OCI-LY3 (cell line): Measurements from ENCODE around the gene CRISP3.

ENCODE experiments used
- H2AFZ ChIP-seq: fragments of 200-600, 300-600 bp; shearing (Covaris generic); 2 replicates; pipeline ENCODE4 v1.6.0; 2014; ENCODE audit warnings: antibody characterized with exemption, low read depth, low read length
- H3K27ac ChIP-seq: fragments of 200-600, 300-600 bp; sonication (generic); 2 replicates; pipeline ENCODE4 v1.5.1; 2014; ENCODE audit warnings: mild to moderate bottlenecking, low read length, moderate library complexity, mixed read lengths
- H3K27me3 ChIP-seq: fragments of 200-600, 300-600 bp; sonication (generic); 2 replicates; pipeline ENCODE4 v1.6.1; 2014; ENCODE audit warnings: low read depth, low read length, mixed read lengths
- H3K36me3 ChIP-seq: fragments of 200-600, 300-600 bp; sonication (generic); replicated peaks from 2 replicates; pipeline ENCODE3; 2014; ENCODE audit warnings: low read depth, low read length, mixed read lengths
- H3K4me1 ChIP-seq: fragments of 300-600, 200-600 bp; sonication (generic); 2 replicates; pipeline ENCODE4 v1.6.1; 2014; ENCODE audit warnings: low read length, mixed read lengths
- H3K4me2 ChIP-seq: fragments of 200-600, 300-600 bp; sonication (generic); 2 replicates; pipeline ENCODE4 v1.6.1; 2014; ENCODE audit warnings: low read length, mixed read lengths
- H3K4me3 ChIP-seq: fragments of 300-600, 200-600 bp; sonication (generic); 2 replicates; pipeline ENCODE4 v1.5.1; 2014; ENCODE audit warnings: antibody characterized with exemption, mild to moderate bottlenecking, low read length, moderate library complexity
- H3K79me2 ChIP-seq: fragments of 300-600, 200-600 bp; shearing (Covaris generic); 2 replicates; pipeline ENCODE4 v1.6.1; 2014; ENCODE audit warnings: mild to moderate bottlenecking, low read length, mixed read lengths
- H3K9ac ChIP-seq: fragments of 300-600, 200-600 bp; shearing (Covaris generic); 2 replicates; pipeline ENCODE4 v1.6.0; 2014; ENCODE audit warnings: mild to moderate bottlenecking, low read length, moderate library complexity
- H3K9me3 ChIP-seq: fragments of 200-600, 300-600 bp; shearing (Covaris generic); 2 replicates; pipeline ENCODE4 v1.6.1; 2014; ENCODE audit warnings: low read length, mixed read lengths; ENCODE audit not compliant: insufficient read depth
- H4K20me1 ChIP-seq: fragments of 200-600, 300-600 bp; sonication (generic); 2 replicates; pipeline ENCODE4 v1.6.1; 2016; ENCODE audit warnings: low read length, mixed read lengths; ENCODE audit not compliant: insufficient read depth
- CTCF ChIP-seq: fragments of 200-600, 300-600 bp; sonication (generic); IDR thresholded peaks from 2 replicates; pipeline ENCODE4 v1.5.1; 2014; ENCODE audit warnings: antibody characterized with exemption, low read length, low read depth
- EZH2phosphoT487 ChIP-seq: fragments of 200-600 bp; shearing (Covaris generic); IDR thresholded peaks from 2 replicates; pipeline ENCODE4 v1.6.1; 2018; ENCODE audit warnings: antibody characterized with exemption, mixed run types, low read depth

The CRISP3 gene

GRCh38 chr6:49698478-49698877, 45.7 kb downstream of the CRISP3 start:
- TF ChIP-seq CTCF (no peak), EZH2phosphoT487 (no peak)
- no peak overlapping the region for H3K4me2 ChIP-seq

DNA sequence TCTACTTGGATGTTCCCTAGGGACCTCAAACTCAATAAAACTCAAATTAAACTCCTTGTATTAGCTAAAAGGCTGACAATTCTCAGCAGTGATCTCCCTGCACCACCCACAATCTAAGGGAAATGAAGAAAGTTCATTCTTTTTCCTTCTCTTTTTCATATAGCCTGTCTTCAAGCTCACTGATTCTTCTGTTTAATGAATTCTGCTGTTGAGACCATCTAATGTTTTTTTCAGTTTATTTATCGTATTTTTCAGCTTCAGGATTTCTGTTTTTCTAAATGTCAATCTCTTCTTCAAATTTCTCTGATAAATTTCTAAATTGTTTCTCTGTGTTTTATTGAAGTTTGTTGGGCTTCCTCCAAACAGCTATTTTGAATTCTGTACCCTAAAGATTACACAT, 50.7 kb downstream of the CRISP3 start:
- Histone ChIP-seq H3K4me3 (no peak overlapping the region), H3K36me3 (no peaks in the 10 kb centered on the region), H2AFZ (no peak overlapping the region), H3K4me1 (no peaks in the 10 kb centered on the region), H3K9ac (no peak overlapping the region), H3K4me2 (no peak overlapping the region), H3K27me3 (no peaks in the 10 kb centered on the region), H4K20me1 (no peaks in the 10 kb centered on the region), H3K27ac (no peak overlapping the region), H3K9me3 (peaks cover 13% of the 10 kb centered on the region), H3K79me2 (no peaks in the 10 kb centered on the region)
- no peak for TF ChIP-seq CTCF
- no peak for TF ChIP-seq EZH2phosphoT487

More at GRCh38 chr6:49698478-49698877, 45.7 kb downstream of the CRISP3 start:
- no peak overlapping the region for H3K27ac ChIP-seq
- no peak overlapping the region for H3K9ac ChIP-seq
- no peaks in the 10 kb centered on the region for H4K20me1 ChIP-seq
- no peaks in the 10 kb centered on the region for H3K27me3 ChIP-seq
- H3K4me3 ChIP-seq, result no peak overlapping the region
- H3K4me1 ChIP-seq, result no peaks in the 10 kb centered on the region
- no peaks in the 10 kb centered on the region for H3K36me3 ChIP-seq
- H2AFZ ChIP-seq, result no peak overlapping the region
- no peaks in the 10 kb centered on the region for H3K79me2 ChIP-seq
- H3K9me3 ChIP-seq, result peaks cover 8% of the 10 kb centered on the region

DNA sequence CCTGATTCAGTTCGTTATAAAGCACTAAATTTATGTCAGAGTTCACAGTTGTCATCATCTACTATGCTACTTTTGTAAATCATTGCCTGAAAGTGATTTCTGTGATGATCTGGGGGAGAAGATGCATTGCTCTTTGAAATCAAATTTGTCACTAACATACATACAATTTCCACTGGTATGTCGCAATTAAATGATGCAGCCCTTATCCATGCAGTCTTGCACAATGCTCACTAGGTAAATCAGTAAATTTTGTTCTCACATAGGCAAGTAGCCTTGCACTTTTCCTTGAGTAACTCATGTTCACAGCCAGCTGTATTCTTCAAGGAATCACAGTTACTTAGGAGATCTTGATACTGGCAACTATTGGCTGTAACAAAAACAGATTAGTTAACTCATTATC, 51.7 kb downstream of the CRISP3 start:
- Histone ChIP-seq H3K36me3 (no peaks in the 10 kb centered on the region), H3K27me3 (no peaks in the 10 kb centered on the region), H2AFZ (no peak overlapping the region), H3K4me3 (no peak overlapping the region), H3K9ac (no peak overlapping the region), H3K79me2 (no peaks in the 10 kb centered on the region), H3K4me2 (no peak overlapping the region), H3K27ac (no peak overlapping the region), H3K9me3 (peaks cover 13% of the 10 kb centered on the region), H3K4me1 (no peaks in the 10 kb centered on the region), H4K20me1 (no peaks in the 10 kb centered on the region)
- TF ChIP-seq EZH2phosphoT487 (no peak), CTCF (no peak)
